Neural cell (in vitro differentiated cells): Measurements from ENCODE around the gene ORMDL1. TPM values are rescaled to one million over a fixed set of nuclear protein-coding genes. Genes with fewer than 3 reads are reported as not detected.

Experiments used
- H2AFZ ChIP-seq: fragments of 200-600, 300-800 bp; sonication (generic), shearing (Covaris generic); 2 replicates; pipeline ENCODE4 v1.6.0; 2014; ENCODE audit warnings: low read depth, mild to moderate bottlenecking, antibody characterized with exemption, low read length, moderate library complexity
- H3F3A ChIP-seq: fragments of 200-600 bp; shearing (Covaris generic); 2 replicates; pipeline ENCODE4 v1.6.1; 2016; ENCODE audit warnings: mild to moderate bottlenecking, moderate library complexity, mixed read lengths, antibody characterized with exemption, low read length; ENCODE audit not compliant: insufficient read depth, poor library complexity, severe bottlenecking
- H3K27ac ChIP-seq: fragments of 200-600, 300-800 bp; sonication (generic), shearing (Covaris generic); 2 replicates; pipeline ENCODE4 v1.5.1; 2014; ENCODE audit warnings: mild to moderate bottlenecking, low read length, moderate library complexity
- H3K27me3 ChIP-seq: fragments of 300-800, 200-600 bp; sonication (generic), shearing (Covaris generic); 2 replicates; pipeline ENCODE4 v1.6.0; 2014; ENCODE audit warnings: mild to moderate bottlenecking, low read depth, low read length, moderate library complexity; ENCODE audit not compliant: insufficient read depth
- H3K36me3 ChIP-seq: fragments of 300-800, 200-600 bp; sonication (generic), shearing (Covaris generic); 2 replicates; pipeline ENCODE4 v1.5.1; 2014; ENCODE audit warnings: mild to moderate bottlenecking, antibody characterized with exemption, low read length, moderate library complexity; ENCODE audit not compliant: insufficient read depth
- H3K4me2 ChIP-seq: fragments of 300-800, 200-600 bp; sonication (generic), shearing (Covaris generic); 2 replicates; pipeline ENCODE4 v1.6.0; 2014; ENCODE audit warnings: mild to moderate bottlenecking, low read length
- H3K4me3 ChIP-seq: fragments of 300-800, 200-600 bp; sonication (generic), shearing (Covaris generic); 2 replicates; pipeline ENCODE4 v1.5.1; 2014; ENCODE audit warnings: mild to moderate bottlenecking, low read length, moderate library complexity
- H3K79me2 ChIP-seq: fragments of 200-600 bp; shearing (Covaris generic); replicated peaks from 2 replicates; pipeline ENCODE4 v1.6.0; 2014; ENCODE audit warnings: mild to moderate bottlenecking, low read length, moderate library complexity; ENCODE audit not compliant: insufficient read depth
- H3K9ac ChIP-seq: fragments of 300-800, 200-600 bp; sonication (generic), shearing (Covaris generic); 2 replicates; pipeline ENCODE4 v1.6.1; 2016; ENCODE audit warnings: mild to moderate bottlenecking, low read length, mixed read lengths
- H3K9me2 ChIP-seq: fragments of 200-600 bp; shearing (Covaris generic); 2 replicates; pipeline ENCODE4 v1.6.1; 2016; ENCODE audit warnings: mild to moderate bottlenecking, low read length, mixed read lengths; ENCODE audit not compliant: insufficient read depth
- H3K9me3 ChIP-seq: fragments of 200-600, 300-800 bp; sonication (generic), shearing (Covaris generic); 2 replicates; pipeline ENCODE4 v1.6.1; 2016; ENCODE audit warnings: mild to moderate bottlenecking, mixed run types, low read length, moderate library complexity, mixed read lengths
- H4K20me1 ChIP-seq: fragments of 200-600 bp; shearing (Covaris generic); 2 replicates; pipeline ENCODE4 v1.6.1; 2016; ENCODE audit warnings: mild to moderate bottlenecking, mixed run types; ENCODE audit not compliant: insufficient read depth
- EP300 ChIP-seq: fragments of 450-650 bp; conservative IDR thresholded peaks from 2 replicates; pipeline ENCODE4 v1.6.1; 2014; ENCODE audit warnings: antibody characterized with exemption, mild to moderate bottlenecking, moderate library complexity; ENCODE audit not compliant: poor library complexity, severe bottlenecking
- EZH2 ChIP-seq: fragments of 200-600, 300-800 bp; shearing (Covaris generic), sonication (generic); IDR thresholded peaks from 2 replicates; pipeline ENCODE4 v1.6.1; 2014; ENCODE audit warnings: antibody characterized with exemption, low read length, borderline replicate concordance, mild to moderate bottlenecking; ENCODE audit not compliant: insufficient read depth, poor library complexity, severe bottlenecking
- MXI1 ChIP-seq: fragments of 450-650 bp; conservative IDR thresholded peaks from 2 replicates; pipeline ENCODE4 v1.6.1; 2014; ENCODE audit warnings: antibody characterized with exemption, mild to moderate bottlenecking; ENCODE audit not compliant: poor library complexity, severe bottlenecking
- POLR2AphosphoS5 ChIP-seq: IDR thresholded peaks from 2 replicates; pipeline ENCODE4 v1.6.1; 2012
- RAD21 ChIP-seq: fragments of 450-650 bp; conservative IDR thresholded peaks from 2 replicates; pipeline ENCODE4 v1.6.1; 2014; ENCODE audit warnings: antibody characterized with exemption, mild to moderate bottlenecking, moderate library complexity
- SMC3 ChIP-seq: fragments of 450-650 bp; conservative IDR thresholded peaks from 2 replicates; pipeline ENCODE4 v1.6.1; 2014; ENCODE audit warnings: antibody characterized with exemption, mild to moderate bottlenecking, moderate library complexity; ENCODE audit not compliant: poor library complexity
- TAF1 ChIP-seq: IDR thresholded peaks from 2 replicates; pipeline ENCODE4 v1.6.1; 2012; ENCODE audit warnings: low read depth
- polyA plus RNA-seq: library from polyadenylated mRNA; depleted of rRNA; stranded (reverse); fragments of >200 nt; gene quantifications from 2 replicates; pipeline ENCODE4 v1.2.3, GENCODE V29; 2014
- TF ChIP-seq, protein P1 (sequence below): IDR thresholded peaks from 2 replicates; pipeline ENCODE4 v1.6.1; 2012; ENCODE audit warnings: borderline replicate concordance
- TF ChIP-seq, protein P2 (sequence below): fragments of 450-650 bp; IDR thresholded peaks from 2 replicates; pipeline ENCODE4 v1.5.1; 2014; ENCODE audit warnings: antibody characterized with exemption, mild to moderate bottlenecking, moderate library complexity; ENCODE audit not compliant: poor library complexity, severe bottlenecking

Gene ORMDL1
- polyA plus RNA-seq, 1 donor from 2014 or later = 351 TPM

- TF ChIP-seq RAD21 (no peak), TAF1 (no peak), SMC3 (no peak), MXI1 (no peak), POLR2AphosphoS5 (no peak), EP300 (no peak), EZH2 (no peak)
- TF ChIP-seq, protein P1, sequence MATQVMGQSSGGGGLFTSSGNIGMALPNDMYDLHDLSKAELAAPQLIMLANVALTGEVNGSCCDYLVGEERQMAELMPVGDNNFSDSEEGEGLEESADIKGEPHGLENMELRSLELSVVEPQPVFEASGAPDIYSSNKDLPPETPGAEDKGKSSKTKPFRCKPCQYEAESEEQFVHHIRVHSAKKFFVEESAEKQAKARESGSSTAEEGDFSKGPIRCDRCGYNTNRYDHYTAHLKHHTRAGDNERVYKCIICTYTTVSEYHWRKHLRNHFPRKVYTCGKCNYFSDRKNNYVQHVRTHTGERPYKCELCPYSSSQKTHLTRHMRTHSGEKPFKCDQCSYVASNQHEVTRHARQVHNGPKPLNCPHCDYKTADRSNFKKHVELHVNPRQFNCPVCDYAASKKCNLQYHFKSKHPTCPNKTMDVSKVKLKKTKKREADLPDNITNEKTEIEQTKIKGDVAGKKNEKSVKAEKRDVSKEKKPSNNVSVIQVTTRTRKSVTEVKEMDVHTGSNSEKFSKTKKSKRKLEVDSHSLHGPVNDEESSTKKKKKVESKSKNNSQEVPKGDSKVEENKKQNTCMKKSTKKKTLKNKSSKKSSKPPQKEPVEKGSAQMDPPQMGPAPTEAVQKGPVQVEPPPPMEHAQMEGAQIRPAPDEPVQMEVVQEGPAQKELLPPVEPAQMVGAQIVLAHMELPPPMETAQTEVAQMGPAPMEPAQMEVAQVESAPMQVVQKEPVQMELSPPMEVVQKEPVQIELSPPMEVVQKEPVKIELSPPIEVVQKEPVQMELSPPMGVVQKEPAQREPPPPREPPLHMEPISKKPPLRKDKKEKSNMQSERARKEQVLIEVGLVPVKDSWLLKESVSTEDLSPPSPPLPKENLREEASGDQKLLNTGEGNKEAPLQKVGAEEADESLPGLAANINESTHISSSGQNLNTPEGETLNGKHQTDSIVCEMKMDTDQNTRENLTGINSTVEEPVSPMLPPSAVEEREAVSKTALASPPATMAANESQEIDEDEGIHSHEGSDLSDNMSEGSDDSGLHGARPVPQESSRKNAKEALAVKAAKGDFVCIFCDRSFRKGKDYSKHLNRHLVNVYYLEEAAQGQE = no peak
- TF ChIP-seq, protein P2, sequence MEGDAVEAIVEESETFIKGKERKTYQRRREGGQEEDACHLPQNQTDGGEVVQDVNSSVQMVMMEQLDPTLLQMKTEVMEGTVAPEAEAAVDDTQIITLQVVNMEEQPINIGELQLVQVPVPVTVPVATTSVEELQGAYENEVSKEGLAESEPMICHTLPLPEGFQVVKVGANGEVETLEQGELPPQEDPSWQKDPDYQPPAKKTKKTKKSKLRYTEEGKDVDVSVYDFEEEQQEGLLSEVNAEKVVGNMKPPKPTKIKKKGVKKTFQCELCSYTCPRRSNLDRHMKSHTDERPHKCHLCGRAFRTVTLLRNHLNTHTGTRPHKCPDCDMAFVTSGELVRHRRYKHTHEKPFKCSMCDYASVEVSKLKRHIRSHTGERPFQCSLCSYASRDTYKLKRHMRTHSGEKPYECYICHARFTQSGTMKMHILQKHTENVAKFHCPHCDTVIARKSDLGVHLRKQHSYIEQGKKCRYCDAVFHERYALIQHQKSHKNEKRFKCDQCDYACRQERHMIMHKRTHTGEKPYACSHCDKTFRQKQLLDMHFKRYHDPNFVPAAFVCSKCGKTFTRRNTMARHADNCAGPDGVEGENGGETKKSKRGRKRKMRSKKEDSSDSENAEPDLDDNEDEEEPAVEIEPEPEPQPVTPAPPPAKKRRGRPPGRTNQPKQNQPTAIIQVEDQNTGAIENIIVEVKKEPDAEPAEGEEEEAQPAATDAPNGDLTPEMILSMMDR = no peak
- Histone ChIP-seq H4K20me1 (no peaks in the 10 kb centered on the region), H3K4me3 (no peak overlapping the region), H3K9me2 (no peaks in the 10 kb centered on the region), H3K27ac (no peak overlapping the region), H2AFZ (no peak overlapping the region), H3K36me3 (no peaks in the 10 kb centered on the region), H3K9ac (no peak overlapping the region), H3K79me2 (no peaks in the 10 kb centered on the region), H3K4me2 (no peak overlapping the region), H3F3A (no peaks in the 10 kb centered on the region), H3K9me3 (no peaks in the 10 kb centered on the region), H3K27me3 (no peaks in the 10 kb centered on the region)
Measured at GRCh38 chr2:189829102-189829833, 45.1 kb upstream of the ORMDL1 start.

- Histone ChIP-seq H3K4me2 (no peak overlapping the region), H4K20me1 (no peaks in the 10 kb centered on the region), H3K9me3 (no peaks in the 10 kb centered on the region), H3K27ac (no peak overlapping the region), H3K36me3 (no peaks in the 10 kb centered on the region), H2AFZ (no peak overlapping the region), H3K4me3 (no peak overlapping the region), H3K79me2 (no peaks in the 10 kb centered on the region), H3K9me2 (no peaks in the 10 kb centered on the region), H3K27me3 (no peaks in the 10 kb centered on the region), H3K9ac (no peak overlapping the region), H3F3A (no peaks in the 10 kb centered on the region)
- TF ChIP-seq, protein P2 = no peak
- TF ChIP-seq RAD21 (no peak), MXI1 (no peak), EP300 (no peak), EZH2 (no peak), TAF1 (no peak), SMC3 (no peak), POLR2AphosphoS5 (no peak)
- TF ChIP-seq, protein P1 = no peak
Measured at GRCh38 chr2:189826039-189826438, 41.9 kb upstream of the ORMDL1 start.
